Stimulated activated effector memory CD8-positive, alpha-beta T cell treated with anti-CD3 and anti-CD28 coated beads, Interleukin-12 subunit alpha, Interleukin-12 subunit beta, amount 100 ng/mL, for 72 hours (primary cell): ENCODE data around the gene MRPS21.
"Not testable (repeated sequence)": the region's sequence is repeated elsewhere in the genome, so short reads cannot be mapped to it uniquely, and the experiment has no call there.

ENCODE experiments used
- ATAC-seq: fragments of 150-1000 bp; cut with Tn5 transposase; 2 replicates; pipeline ENCODE4 v1.10.0; 2021
- DNase-seq, 2 donors: peaks; one replicate each; pipeline ENCODE4 v3.0.0; 2021 to 2022; ENCODE audit warnings: low spot score in 2 of 2
- H3K27ac Mint-ChIP-seq: one replicate; pipeline ENCODE4 v1.8.0; 2022; ENCODE audit warnings: mild to moderate bottlenecking, mixed read lengths
- H3K36me3 Mint-ChIP-seq: one replicate; pipeline ENCODE4 v1.8.0; 2022; ENCODE audit warnings: mild to moderate bottlenecking, mixed read lengths
- H3K4me1 Mint-ChIP-seq: one replicate; pipeline ENCODE4 v1.8.0; 2022; ENCODE audit warnings: mixed read lengths
- H3K4me3 Mint-ChIP-seq: one replicate; pipeline ENCODE4 v1.8.0; 2022; ENCODE audit warnings: mild to moderate bottlenecking, mixed read lengths
- H3K9me3 Mint-ChIP-seq: one replicate; pipeline ENCODE4 v1.8.0; 2022; ENCODE audit warnings: mixed read lengths

Gene MRPS21

DNA sequence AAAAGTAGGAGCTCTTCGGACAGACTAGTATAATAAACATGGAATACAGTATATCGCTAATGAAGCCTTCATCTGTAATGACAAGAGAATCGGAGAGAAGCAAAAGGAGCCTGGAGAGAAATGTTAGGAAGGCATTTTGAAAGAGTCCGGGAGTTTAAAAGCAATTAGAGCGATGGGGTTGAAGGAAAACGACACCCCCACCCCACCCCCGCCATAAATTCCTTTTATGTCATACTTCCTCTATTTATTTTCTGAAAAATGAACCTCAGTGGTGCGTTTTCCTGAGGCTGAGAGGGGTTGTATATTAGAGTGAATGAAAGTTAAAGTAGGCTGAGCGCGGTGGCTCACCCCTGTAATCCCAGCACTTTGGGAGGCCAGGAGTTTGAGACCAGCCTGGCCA, 24.2 kb upstream of the MRPS21 start:
- Mint-ChIP-seq H3K4me1 (peaks cover 29% of the 10 kb centered on the region), H3K36me3 (peaks cover 47% of the 10 kb centered on the region), H3K27ac (peak overlapping the region; percentile 98), H3K4me3 (peak overlapping the region; percentile 92), H3K9me3 (no peaks in the 10 kb centered on the region)
- DNase-seq (no peak), ATAC-seq (no peak)

DNA sequence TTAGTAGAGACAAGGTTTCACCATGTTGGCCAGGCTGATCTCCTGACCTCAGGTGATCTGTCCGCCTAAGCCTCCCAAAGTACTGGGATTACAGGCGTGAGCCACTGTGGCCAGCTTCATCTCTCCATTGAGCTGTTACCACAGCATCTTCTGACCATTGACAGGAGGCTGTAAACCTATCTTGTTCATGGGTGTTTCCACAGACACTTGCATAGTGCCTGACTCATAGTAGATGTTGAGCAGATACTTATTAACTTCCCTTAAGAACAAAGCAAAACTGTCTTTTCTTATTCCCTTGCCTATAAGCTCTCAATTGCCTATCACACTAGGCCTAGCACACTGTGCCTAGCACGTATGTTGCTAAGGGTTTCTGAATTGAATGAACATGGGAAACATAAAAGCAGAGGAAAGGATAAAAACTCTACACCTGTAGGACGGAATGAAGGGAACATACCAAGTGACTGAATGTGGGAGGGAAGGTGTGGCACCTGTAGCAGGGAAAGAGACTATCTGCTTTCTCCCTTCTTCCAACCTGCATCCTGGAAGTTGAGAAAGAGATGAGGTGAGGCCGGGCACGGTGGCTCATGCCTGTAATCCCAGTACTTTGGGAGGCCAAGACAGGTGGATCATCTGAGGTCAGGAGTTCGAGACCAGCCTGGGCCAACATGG, 22.2 kb upstream of the MRPS21 start:
- Mint-ChIP-seq H3K4me3 (no peak overlapping the region), H3K36me3 (peaks cover 27% of the 10 kb centered on the region), H3K9me3 (no peaks in the 10 kb centered on the region), H3K4me1 (peaks cover 29% of the 10 kb centered on the region), H3K27ac (no peak overlapping the region)
- ATAC-seq = no peak
- DNase-seq = no peak

DNA sequence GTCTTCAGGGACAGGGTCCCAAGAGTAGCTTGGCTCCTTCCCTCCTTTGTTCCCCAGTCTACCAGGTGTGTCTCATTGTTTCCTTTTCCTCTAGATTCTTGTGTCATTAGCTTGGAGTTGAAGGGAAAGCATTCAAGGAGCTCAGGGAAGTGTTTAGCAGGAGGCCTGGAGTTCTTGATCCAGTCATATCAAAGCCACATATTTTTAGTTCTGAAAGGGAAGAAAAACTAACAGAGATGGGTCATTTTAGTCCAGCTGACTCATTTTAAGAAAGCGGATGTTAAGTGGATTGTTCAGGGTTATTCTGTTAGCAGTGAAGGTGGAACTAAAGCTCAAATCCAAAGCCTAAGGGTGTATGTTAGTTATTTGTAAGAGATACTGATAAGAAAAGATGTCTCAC, 20.4 kb upstream of the MRPS21 start:
- Mint-ChIP-seq H3K27ac (no peak overlapping the region), H3K4me1 (peaks cover 11% of the 10 kb centered on the region), H3K4me3 (no peak overlapping the region), H3K9me3 (no peaks in the 10 kb centered on the region), H3K36me3 (peaks cover 9% of the 10 kb centered on the region)
- no peak for ATAC-seq
- DNase-seq = no peak

DNA sequence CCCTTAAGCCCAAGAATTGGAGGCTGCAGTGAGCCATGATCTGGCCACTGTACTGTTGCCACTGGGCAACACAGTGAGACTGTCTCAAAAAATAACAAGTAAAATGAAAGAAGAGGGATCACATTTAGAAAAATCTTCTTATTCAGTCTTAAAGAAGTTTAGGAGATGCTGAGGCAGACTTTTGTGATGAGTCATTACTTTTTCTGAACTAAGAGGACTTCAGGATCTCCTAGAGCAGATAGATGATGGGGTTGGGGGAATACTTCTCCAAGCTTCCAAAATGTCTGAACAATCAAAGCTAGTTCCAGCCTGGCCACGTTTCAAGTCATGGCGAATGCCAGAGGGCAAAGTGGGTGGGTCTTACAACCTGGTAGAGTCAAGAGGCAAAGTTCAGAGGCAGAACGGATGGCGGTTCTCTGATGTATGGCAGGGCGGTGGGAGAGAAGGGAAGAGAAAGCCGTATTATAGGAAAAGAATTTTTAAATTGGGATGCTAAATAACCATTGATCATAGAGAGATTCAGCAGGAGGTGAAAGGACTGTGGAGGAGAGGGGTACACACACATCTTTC, 13.4 kb upstream of the MRPS21 start:
- Mint-ChIP-seq H3K27ac (peak overlapping the region; percentile 35), H3K9me3 (no peaks in the 10 kb centered on the region), H3K4me3 (peak overlapping the region; percentile 75), H3K4me1 (peaks cover 30% of the 10 kb centered on the region), H3K36me3 (no peaks in the 10 kb centered on the region)
- DNase-seq = no peak
- ATAC-seq = no peak

DNA sequence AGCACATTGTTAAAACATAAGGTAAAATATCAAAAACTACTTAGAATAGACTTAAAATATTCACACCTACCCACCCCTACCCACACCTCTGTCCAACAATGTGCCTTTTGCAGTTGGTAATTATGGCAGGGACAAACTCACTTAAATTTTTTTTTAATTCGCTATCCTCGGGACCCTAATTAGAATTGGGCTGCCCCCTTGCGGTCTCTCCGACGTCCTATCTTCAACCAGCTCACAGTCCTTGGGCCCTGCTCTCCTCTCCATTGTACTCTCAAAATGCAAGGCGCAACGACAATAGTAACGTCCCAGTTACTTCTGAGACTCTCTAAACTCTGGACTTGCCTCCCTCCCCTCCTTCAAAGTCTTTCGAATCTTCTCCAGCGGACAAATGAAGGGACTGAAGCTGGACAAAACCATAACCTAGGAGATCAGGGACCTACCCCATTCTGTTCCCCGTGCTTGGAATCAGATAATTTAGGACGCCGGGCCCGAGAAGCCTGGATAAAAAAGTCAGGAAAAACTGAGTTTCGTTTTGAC, 12.4 kb upstream of the MRPS21 start:
- H3K36me3 Mint-ChIP-seq = no peaks in the 10 kb centered on the region
- H3K4me1 Mint-ChIP-seq = peaks cover 30% of the 10 kb centered on the region
- peak overlapping the region; percentile 75 for H3K27ac Mint-ChIP-seq
- ATAC-seq (peak; percentile 67), DNase-seq (peak in 1 of 2 donors; percentile 76)
- H3K4me3 Mint-ChIP-seq = peak overlapping the region; percentile 75
- H3K9me3 Mint-ChIP-seq = no peaks in the 10 kb centered on the region

DNA sequence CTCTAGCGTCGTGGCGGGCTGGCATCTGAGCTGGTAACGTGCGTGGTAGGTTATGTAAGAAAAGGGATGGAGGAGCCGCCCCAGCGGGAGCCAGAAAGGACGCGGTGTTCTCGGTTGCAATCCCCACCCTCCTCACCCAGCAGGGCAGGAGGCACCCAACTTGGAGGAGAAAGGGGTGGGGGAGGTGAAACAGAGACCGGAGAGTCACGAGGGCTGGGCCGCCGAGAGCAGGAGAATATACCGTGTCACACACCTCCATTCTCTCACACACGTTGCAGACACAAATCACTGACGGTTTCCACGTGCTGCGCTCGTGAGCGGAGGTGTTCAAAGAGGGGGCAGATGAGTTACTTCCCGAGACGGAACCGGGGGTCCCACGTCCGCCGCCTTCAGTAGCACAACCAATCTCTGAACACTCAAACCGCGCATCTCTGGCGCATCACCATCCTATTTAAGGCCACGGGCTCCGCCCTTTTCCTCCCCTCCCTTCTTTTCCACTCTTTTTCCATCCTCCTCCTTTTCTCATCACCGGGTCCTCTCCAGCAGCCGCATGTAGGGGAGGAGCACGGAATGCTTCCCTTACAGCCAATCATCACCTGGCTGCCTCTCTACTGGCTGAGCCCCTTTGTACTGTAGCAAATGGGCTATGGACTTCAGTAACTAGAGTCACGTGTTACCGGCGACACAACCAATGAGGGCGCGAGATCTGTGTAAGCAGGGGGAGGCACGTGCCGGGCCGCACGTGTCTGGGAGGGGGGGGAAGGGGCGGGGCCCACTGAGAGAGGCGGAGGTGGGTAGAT, 11.7 kb upstream of the MRPS21 start, which contains the start of gene CIART:
CIART (plus strand) TSS at position 797 of the 800 bp plus-strand sequence. CDS start 714 bp downstream, outside the sequence.
- Mint-ChIP-seq H3K36me3 (no peaks in the 10 kb centered on the region), H3K4me1 (peaks cover 30% of the 10 kb centered on the region), H3K4me3 (peak within 1 kb of the TSS; percentile 75), H3K27ac (peak within 1 kb of the TSS; percentile 75), H3K9me3 (no peaks in the 10 kb centered on the region)
- peak; percentile 96 for ATAC-seq
- DNase-seq = peak; percentile 21 to 65

DNA sequence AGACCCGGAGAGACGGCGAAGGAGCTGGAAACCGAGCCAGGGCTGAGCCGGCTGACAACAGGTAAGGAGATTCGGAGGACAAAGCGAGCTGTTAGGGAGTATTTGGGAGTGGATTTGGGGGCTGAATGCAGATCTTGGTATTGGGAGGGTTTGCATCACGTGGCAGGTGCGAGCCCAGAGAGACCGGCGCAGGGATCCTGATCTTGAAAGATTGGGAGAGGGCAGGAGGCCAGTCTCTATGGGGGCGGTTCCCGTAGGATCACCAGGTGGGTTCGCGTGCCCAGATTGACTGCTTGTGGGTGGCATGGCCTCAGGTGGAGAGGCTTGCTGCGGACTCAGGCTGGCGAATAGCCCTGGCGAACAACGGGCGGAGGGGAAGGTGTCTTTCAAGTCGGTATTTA, 11.1 kb upstream of the MRPS21 start:
- peaks cover 30% of the 10 kb centered on the region for H3K4me1 Mint-ChIP-seq
- DNase-seq (no peak), ATAC-seq (no peak)
- H3K27ac Mint-ChIP-seq = peak overlapping the region; percentile 75
- H3K9me3 Mint-ChIP-seq = no peaks in the 10 kb centered on the region
- no peaks in the 10 kb centered on the region for H3K36me3 Mint-ChIP-seq
- H3K4me3 Mint-ChIP-seq = peak overlapping the region; percentile 75

DNA sequence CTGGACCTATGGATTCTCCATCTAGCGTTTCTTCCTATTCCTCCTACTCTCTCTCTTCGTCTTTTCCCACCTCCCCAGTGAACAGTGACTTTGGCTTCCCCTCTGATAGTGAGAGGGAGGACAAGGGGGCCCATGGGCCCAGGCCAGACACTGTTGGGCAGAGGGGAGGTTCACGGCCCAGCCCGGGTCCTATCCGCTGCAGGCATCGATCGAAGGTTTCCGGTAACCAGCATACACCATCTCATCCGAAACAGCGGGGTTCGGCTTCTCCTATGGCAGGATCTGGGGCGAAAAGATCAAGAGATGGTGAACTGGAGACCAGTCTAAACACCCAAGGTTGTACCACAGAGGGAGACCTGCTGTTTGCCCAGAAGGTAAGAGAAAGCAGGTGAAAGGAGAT, 10.4 kb upstream of the MRPS21 start:
- no peaks in the 10 kb centered on the region for H3K9me3 Mint-ChIP-seq
- no peaks in the 10 kb centered on the region for H3K36me3 Mint-ChIP-seq
- peaks cover 30% of the 10 kb centered on the region for H3K4me1 Mint-ChIP-seq
- no peak overlapping the region for H3K27ac Mint-ChIP-seq
- peak overlapping the region; percentile 75 for H3K4me3 Mint-ChIP-seq
- ATAC-seq = no peak
- no peak for DNase-seq

DNA sequence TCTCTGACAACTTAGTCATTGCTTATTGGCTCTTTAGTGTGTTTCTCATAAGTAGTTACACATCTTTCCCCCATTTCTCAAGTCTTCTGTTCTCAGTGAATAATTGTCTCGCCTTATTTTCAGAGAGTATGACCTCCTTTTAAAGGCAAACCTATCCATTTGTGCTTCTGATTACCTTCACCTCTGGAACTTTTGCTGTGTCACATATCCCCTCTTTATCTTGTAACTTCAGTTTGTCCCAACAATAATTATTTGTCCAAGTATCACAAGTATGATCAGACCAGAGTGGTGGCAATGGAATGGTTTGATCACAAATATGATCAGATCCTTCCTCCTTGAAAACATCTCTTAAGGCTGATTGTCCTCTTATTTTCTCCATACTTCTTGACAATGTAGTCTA, 5.3 kb upstream of the MRPS21 start:
- Mint-ChIP-seq H3K4me1 (peaks cover 7% of the 10 kb centered on the region), H3K27ac (no peak overlapping the region), H3K36me3 (peaks cover 4% of the 10 kb centered on the region), H3K4me3 (no peak overlapping the region), H3K9me3 (no peaks in the 10 kb centered on the region)
- DNase-seq = no peak
- no peak for ATAC-seq

DNA sequence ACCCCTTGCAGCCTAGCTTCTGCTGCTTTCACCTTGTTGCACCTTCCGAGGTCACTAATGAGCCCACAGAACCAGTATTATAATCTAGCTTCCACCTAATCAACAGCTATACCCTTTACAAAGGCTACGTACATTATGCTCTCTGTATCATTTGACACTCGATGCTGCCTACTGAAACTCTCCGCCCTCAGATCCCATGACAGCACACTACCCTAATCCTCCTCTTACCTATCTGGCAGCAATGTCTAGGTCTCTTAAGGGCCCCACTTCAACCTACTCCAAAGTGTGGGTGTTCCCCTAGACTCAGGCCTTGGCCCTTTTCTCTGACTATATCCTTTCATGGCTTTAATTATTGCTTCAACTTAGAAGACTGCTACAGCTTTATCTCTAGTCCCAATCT, 4.8 kb upstream of the MRPS21 start:
- ATAC-seq = no peak

DNA sequence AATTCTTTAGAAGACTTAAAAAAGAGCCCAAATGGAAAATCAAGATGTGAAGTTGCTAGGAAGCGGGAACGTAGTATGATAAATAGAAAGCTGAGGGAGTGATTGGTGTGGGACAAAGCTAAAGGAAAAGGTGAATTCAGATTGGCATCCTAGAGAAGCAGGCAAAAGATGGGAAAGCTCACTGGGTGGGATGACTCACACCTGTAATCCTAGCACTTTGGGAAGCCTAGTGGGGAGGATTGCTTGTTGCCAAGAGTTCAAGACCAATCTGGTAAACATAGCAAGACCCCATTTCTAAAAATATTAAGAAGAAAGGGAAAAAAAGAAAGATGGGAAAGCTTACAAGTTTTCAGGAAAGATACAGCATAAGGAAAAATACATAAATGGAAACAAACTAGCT, 1.8 kb downstream of the MRPS21 start:
- Mint-ChIP-seq H3K9me3 (no peaks in the 10 kb centered on the region), H3K4me1 (peaks cover 27% of the 10 kb centered on the region), H3K4me3 (peak overlapping the region; percentile 82), H3K36me3 (peaks cover 63% of the 10 kb centered on the region), H3K27ac (peak overlapping the region; percentile 46)
- DNase-seq = no peak
- no peak for ATAC-seq

More for the DNA sequence above, 4.8 kb upstream of the MRPS21 start:
- Mint-ChIP-seq H3K9me3 (no peaks in the 10 kb centered on the region), H3K36me3 (peaks cover 4% of the 10 kb centered on the region), H3K4me3 (no peak overlapping the region), H3K27ac (no peak overlapping the region), H3K4me1 (peaks cover 8% of the 10 kb centered on the region)
- DNase-seq = no peak

DNA sequence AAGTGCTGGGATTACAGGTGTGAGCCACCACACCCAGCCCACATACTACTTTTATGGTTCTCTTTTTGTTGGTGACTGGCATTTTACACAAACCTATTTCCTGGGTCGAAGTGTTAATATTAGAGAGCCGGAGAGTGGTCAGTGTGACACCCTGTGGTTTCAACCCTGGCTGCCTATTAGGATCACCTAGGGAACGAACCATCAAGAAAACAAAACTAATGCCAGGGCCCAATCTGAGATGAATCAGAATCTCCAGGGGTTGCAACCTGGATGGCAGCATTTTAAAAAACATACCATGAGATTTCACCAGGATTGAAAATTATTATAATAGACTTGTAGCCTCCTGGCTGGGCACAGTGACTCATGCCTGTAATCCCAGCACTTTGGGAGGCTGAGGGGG, 6.1 kb downstream of the MRPS21 start:
- Mint-ChIP-seq H3K36me3 (peaks cover 100% of the 10 kb centered on the region), H3K9me3 (no peaks in the 10 kb centered on the region), H3K27ac (peak overlapping the region; percentile 14), H3K4me1 (peaks cover 19% of the 10 kb centered on the region), H3K4me3 (no peak overlapping the region)
- DNase-seq (no peak), ATAC-seq (no peak)

DNA sequence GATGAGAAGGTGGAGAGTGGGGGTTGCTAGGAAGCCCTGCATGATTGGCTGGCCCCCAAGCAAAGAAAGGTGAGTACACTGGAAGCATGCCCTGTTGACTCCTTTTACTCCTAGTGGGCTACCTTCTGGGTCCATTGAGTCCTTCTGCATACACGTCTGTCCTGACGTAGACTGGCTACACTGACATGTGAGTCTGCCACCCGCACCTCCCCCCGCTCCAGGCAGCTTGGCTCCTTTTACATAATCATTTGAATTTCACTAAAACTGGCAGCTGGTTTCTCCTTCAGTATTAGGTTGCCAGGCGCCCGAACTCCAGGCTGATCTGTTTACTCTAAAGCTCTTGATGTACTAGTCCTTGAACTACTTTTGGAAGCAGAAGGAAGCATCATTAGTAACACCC, 8.7 kb downstream of the MRPS21 start:
- no peak for ATAC-seq
- no peak overlapping the region for H3K4me3 Mint-ChIP-seq
- H3K27ac Mint-ChIP-seq = peak overlapping the region; percentile 13
- H3K36me3 Mint-ChIP-seq = peaks cover 100% of the 10 kb centered on the region
- H3K4me1 Mint-ChIP-seq = no peaks in the 10 kb centered on the region
- no peaks in the 10 kb centered on the region for H3K9me3 Mint-ChIP-seq
- DNase-seq = no peak

DNA sequence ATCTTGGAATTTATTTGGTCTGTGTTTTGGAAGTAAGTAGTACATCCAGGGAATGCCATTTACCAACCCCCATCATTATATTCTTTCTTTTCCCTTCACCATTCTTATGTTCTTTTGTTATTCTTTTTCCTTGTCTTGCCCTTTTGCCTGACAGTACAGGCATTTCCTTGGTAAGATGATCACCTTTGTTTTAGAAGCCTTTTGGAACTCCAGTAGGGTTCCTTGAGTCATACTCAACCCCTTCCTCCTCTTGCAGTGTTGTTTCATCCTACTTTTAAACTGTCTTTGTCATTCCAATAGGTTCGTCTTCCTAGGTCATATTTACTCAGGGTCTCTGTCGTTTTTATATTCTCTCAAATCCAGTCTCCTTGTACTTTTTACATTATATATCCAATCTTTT, 9.2 kb downstream of the MRPS21 start:
- Mint-ChIP-seq H3K36me3 (peaks cover 100% of the 10 kb centered on the region), H3K9me3 (no peaks in the 10 kb centered on the region), H3K4me3 (no peak overlapping the region), H3K27ac (no peak overlapping the region), H3K4me1 (no peaks in the 10 kb centered on the region)
- ATAC-seq (no peak), DNase-seq (no peak)

DNA sequence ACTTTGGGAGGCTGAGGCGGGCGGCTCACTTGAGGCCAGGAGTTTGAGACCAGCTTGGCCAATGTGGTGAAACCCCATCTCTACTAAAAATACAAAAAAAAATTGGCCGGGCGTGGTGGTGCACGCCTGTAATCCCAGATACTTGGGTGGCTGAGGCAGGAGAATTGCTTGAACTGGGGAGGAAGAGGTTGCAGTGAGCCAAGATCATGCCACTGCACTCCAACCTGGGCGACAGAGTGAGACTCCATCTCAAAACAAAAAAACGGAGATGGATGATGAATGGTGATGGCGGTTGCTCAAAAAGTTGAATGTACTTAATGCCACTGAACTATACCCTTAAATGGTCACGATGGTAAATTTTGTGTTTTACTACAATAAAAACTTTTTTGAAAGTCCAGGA, 14.9 kb downstream of the MRPS21 start:
- H3K4me3 Mint-ChIP-seq, H3K27ac Mint-ChIP-seq, H3K4me1 Mint-ChIP-seq: not testable (repeated sequence)

More for the DNA sequence above, 14.9 kb downstream of the MRPS21 start:
- not testable (repeated sequence) for DNase-seq, ATAC-seq, H3K9me3 Mint-ChIP-seq
- H3K36me3 Mint-ChIP-seq = peaks cover 63% of the 10 kb centered on the region
